ENCODE measurements around the gene PYM1.
"Not testable (repeated sequence)": the region's sequence is repeated elsewhere in the genome, so short reads cannot be mapped to it uniquely, and the experiment has no call there.

Gene PYM1

GRCh38 chr12:55925870-55926737 is 1.6 kb downstream of the PYM1 start:
- Histone ChIP-seq H3K36me3 (ENCODE audit: control insufficient read depth, insufficient read depth, low read length) (peaks cover 2% of the 10 kb centered on the region), H3K27me3 (ENCODE audit: control insufficient read depth, insufficient read depth, low read length) (peaks cover 2% of the 10 kb centered on the region), H3K9ac (ENCODE audit: low read depth, low read length) (peak overlapping the region; percentile 99), H3K9me3 (ENCODE audit: control insufficient read depth, insufficient read depth, low read length) (no peaks in the 10 kb centered on the region), H3K4me3 (ENCODE audit: low read depth, low read length) (peak overlapping the region; percentile 100), H3K4me1 (ENCODE audit: control insufficient read depth, insufficient read depth, low read length) (peaks cover 7% of the 10 kb centered on the region)

- Histone ChIP-seq H3K9me3 (ENCODE audit: control insufficient read depth, insufficient read depth, low read length) (no peaks in the 10 kb centered on the region), H3K4me3 (ENCODE audit: low read depth, low read length) (no peak overlapping the region), H3K9ac (ENCODE audit: low read depth, low read length) (no peak overlapping the region)
Observed at GRCh38 chr12:55925371-55925770, 2.3 kb downstream of the PYM1 start.

GRCh38 chr12:55923648-55924047 is 4.0 kb downstream of the PYM1 start:
- not testable (repeated sequence) for H3K4me1 ChIP-seq (ENCODE audit: control insufficient read depth, insufficient read depth, low read length); H3K4me3 ChIP-seq (ENCODE audit: low read depth, low read length); H3K9me3 ChIP-seq (ENCODE audit: control insufficient read depth, insufficient read depth, low read length); H3K36me3 ChIP-seq (ENCODE audit: control insufficient read depth, insufficient read depth, low read length); H3K27me3 ChIP-seq (ENCODE audit: control insufficient read depth, insufficient read depth, low read length); H3K9ac ChIP-seq (ENCODE audit: low read depth, low read length)

More at GRCh38 chr12:55925371-55925770, 2.3 kb downstream of the PYM1 start:
- Histone ChIP-seq H3K27me3 (ENCODE audit: control insufficient read depth, insufficient read depth, low read length) (no peaks in the 10 kb centered on the region), H3K4me1 (ENCODE audit: control insufficient read depth, insufficient read depth, low read length) (peaks cover 7% of the 10 kb centered on the region), H3K36me3 (ENCODE audit: control insufficient read depth, insufficient read depth, low read length) (peaks cover 2% of the 10 kb centered on the region)

GRCh38 chr12:55922126-55922525 is 5.6 kb downstream of the PYM1 start:
- Histone ChIP-seq H3K9ac (ENCODE audit: low read depth, low read length) (no peak overlapping the region), H3K4me1 (ENCODE audit: control insufficient read depth, insufficient read depth, low read length) (peaks cover 4% of the 10 kb centered on the region), H3K9me3 (ENCODE audit: control insufficient read depth, insufficient read depth, low read length) (no peaks in the 10 kb centered on the region), H3K36me3 (ENCODE audit: control insufficient read depth, insufficient read depth, low read length) (peaks cover 2% of the 10 kb centered on the region), H3K27me3 (ENCODE audit: control insufficient read depth, insufficient read depth, low read length) (no peaks in the 10 kb centered on the region), H3K4me3 (ENCODE audit: low read depth, low read length) (no peak overlapping the region)

GRCh38 chr12:55919032-55919431 is 8.7 kb downstream of the PYM1 start:
- H3K36me3 ChIP-seq (ENCODE audit: control insufficient read depth, insufficient read depth, low read length); H3K27me3 ChIP-seq (ENCODE audit: control insufficient read depth, insufficient read depth, low read length); H3K4me1 ChIP-seq (ENCODE audit: control insufficient read depth, insufficient read depth, low read length); H3K4me3 ChIP-seq (ENCODE audit: low read depth, low read length); H3K9me3 ChIP-seq (ENCODE audit: control insufficient read depth, insufficient read depth, low read length); H3K9ac ChIP-seq (ENCODE audit: low read depth, low read length): not testable (repeated sequence)

- H3K27me3 ChIP-seq (ENCODE audit: control insufficient read depth, insufficient read depth, low read length): no peaks in the 10 kb centered on the region
- H3K9ac ChIP-seq (ENCODE audit: low read depth, low read length): no peak overlapping the region
- no peaks in the 10 kb centered on the region for H3K4me1 ChIP-seq (ENCODE audit: control insufficient read depth, insufficient read depth, low read length)
- H3K36me3 ChIP-seq (ENCODE audit: control insufficient read depth, insufficient read depth, low read length): no peaks in the 10 kb centered on the region
- no peaks in the 10 kb centered on the region for H3K9me3 ChIP-seq (ENCODE audit: control insufficient read depth, insufficient read depth, low read length)
- H3K4me3 ChIP-seq (ENCODE audit: low read depth, low read length): no peak overlapping the region
Observed at GRCh38 chr12:55915482-55915859, 12.2 kb downstream of the PYM1 start.

GRCh38 chr12:55912908-55913307 is 14.8 kb downstream of the PYM1 start:
- H3K9ac ChIP-seq (ENCODE audit: low read depth, low read length): no peak overlapping the region
- no peak overlapping the region for H3K4me3 ChIP-seq (ENCODE audit: low read depth, low read length)
- no peaks in the 10 kb centered on the region for H3K36me3 ChIP-seq (ENCODE audit: control insufficient read depth, insufficient read depth, low read length)
- no peaks in the 10 kb centered on the region for H3K9me3 ChIP-seq (ENCODE audit: control insufficient read depth, insufficient read depth, low read length)
- H3K4me1 ChIP-seq (ENCODE audit: control insufficient read depth, insufficient read depth, low read length): peaks cover 2% of the 10 kb centered on the region
- H3K27me3 ChIP-seq (ENCODE audit: control insufficient read depth, insufficient read depth, low read length): no peaks in the 10 kb centered on the region

- Histone ChIP-seq H3K36me3 (ENCODE audit: control insufficient read depth, insufficient read depth, low read length) (no peaks in the 10 kb centered on the region), H3K4me3 (ENCODE audit: low read depth, low read length) (no peak overlapping the region)
Observed at GRCh38 chr12:55909513-55909884, 18.2 kb downstream of the PYM1 start.

GRCh38 chr12:55908726-55909512 is 18.8 kb downstream of the PYM1 start:
- no peak overlapping the region for H3K4me3 ChIP-seq (ENCODE audit: low read depth, low read length)
- peaks cover 2% of the 10 kb centered on the region for H3K4me1 ChIP-seq (ENCODE audit: control insufficient read depth, insufficient read depth, low read length)
- peak overlapping the region; percentile 28 for H3K9ac ChIP-seq (ENCODE audit: low read depth, low read length)
- no peaks in the 10 kb centered on the region for H3K9me3 ChIP-seq (ENCODE audit: control insufficient read depth, insufficient read depth, low read length)
- H3K36me3 ChIP-seq (ENCODE audit: control insufficient read depth, insufficient read depth, low read length): no peaks in the 10 kb centered on the region
- H3K27me3 ChIP-seq (ENCODE audit: control insufficient read depth, insufficient read depth, low read length): no peaks in the 10 kb centered on the region

More at GRCh38 chr12:55909513-55909884, 18.2 kb downstream of the PYM1 start:
- Histone ChIP-seq H3K9me3 (ENCODE audit: control insufficient read depth, insufficient read depth, low read length) (no peaks in the 10 kb centered on the region), H3K4me1 (ENCODE audit: control insufficient read depth, insufficient read depth, low read length) (peaks cover 2% of the 10 kb centered on the region), H3K27me3 (ENCODE audit: control insufficient read depth, insufficient read depth, low read length) (no peaks in the 10 kb centered on the region), H3K9ac (ENCODE audit: low read depth, low read length) (peak overlapping the region; percentile 28)

- peaks cover 13% of the 10 kb centered on the region for H3K36me3 ChIP-seq (ENCODE audit: control insufficient read depth, insufficient read depth, low read length)
- no peaks in the 10 kb centered on the region for H3K9me3 ChIP-seq (ENCODE audit: control insufficient read depth, insufficient read depth, low read length)
- no peak overlapping the region for H3K4me3 ChIP-seq (ENCODE audit: low read depth, low read length)
- no peak overlapping the region for H3K9ac ChIP-seq (ENCODE audit: low read depth, low read length)
- H3K27me3 ChIP-seq (ENCODE audit: control insufficient read depth, insufficient read depth, low read length): no peaks in the 10 kb centered on the region
- H3K4me1 ChIP-seq (ENCODE audit: control insufficient read depth, insufficient read depth, low read length): peaks cover 2% of the 10 kb centered on the region
Observed at GRCh38 chr12:55906056-55906455, 21.6 kb downstream of the PYM1 start.

- no peak overlapping the region for H3K9ac ChIP-seq (ENCODE audit: low read depth, low read length)
- H3K27me3 ChIP-seq (ENCODE audit: control insufficient read depth, insufficient read depth, low read length): no peaks in the 10 kb centered on the region
- peaks cover 19% of the 10 kb centered on the region for H3K36me3 ChIP-seq (ENCODE audit: control insufficient read depth, insufficient read depth, low read length)
- no peak overlapping the region for H3K4me3 ChIP-seq (ENCODE audit: low read depth, low read length)
- H3K4me1 ChIP-seq (ENCODE audit: control insufficient read depth, insufficient read depth, low read length): no peaks in the 10 kb centered on the region
- H3K9me3 ChIP-seq (ENCODE audit: control insufficient read depth, insufficient read depth, low read length): no peaks in the 10 kb centered on the region
Observed at GRCh38 chr12:55901881-55902490, 25.7 kb downstream of the PYM1 start.

Data from iPS-15b (cell line).